ENCODE measurements around the gene GRIFIN. TPM values are rescaled to one million over a fixed set of nuclear protein-coding genes. Genes with fewer than 3 reads are reported as not detected.

Gene GRIFIN
- polyA plus RNA-seq, 1 of the 3 experiments (the other 2 are of a cell fraction): not detected

DNA sequence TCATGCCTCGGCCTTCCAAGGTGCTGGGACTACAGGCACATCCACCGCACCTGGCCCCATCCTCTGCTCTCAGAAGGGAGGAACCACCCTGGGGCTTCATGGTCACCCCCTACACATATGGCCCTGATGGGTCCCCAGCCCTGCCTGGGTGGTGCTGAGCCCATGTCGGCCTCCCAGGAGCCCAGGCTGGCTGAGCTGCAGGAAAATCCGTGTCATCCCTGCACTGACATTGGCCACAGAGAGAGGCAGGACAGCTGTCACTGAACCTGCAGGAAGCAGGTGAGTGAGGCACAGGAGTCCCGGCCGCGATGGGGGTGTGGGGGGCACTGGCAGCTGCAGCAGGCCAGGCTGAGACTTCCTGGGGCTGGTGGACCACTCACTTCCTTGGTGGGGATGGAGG, 8.0 kb downstream of the GRIFIN start:
- ChIA-PET POLR2A (interaction anchor here (0.7 to 1.2 kb wide), 3 partner anchors 16 to 114 kb away, joined by 3 to 4 read pairs (median 3); no protein-coding TSS in a partner anchor), CTCF (interaction anchor here (0.5 to 13.9 kb wide), 71 partner anchors 9 to 889 kb away, joined by 3 to 270 read pairs (median 4); partner anchors contain the start of genes CHST12 and TTYH3)

More for the DNA sequence above, 8.0 kb downstream of the GRIFIN start:
- H3K79me2 ChIP-seq (ENCODE audit: insufficient read depth): no peaks in the 10 kb centered on the region
- no peak overlapping the region for H3K4me2 ChIP-seq
- no peak for TF ChIP-seq GATA2 (CRISPR knock-in tag; IDR thresholded peaks at IDR 0.05)
- TF ChIP-seq, protein P1, sequence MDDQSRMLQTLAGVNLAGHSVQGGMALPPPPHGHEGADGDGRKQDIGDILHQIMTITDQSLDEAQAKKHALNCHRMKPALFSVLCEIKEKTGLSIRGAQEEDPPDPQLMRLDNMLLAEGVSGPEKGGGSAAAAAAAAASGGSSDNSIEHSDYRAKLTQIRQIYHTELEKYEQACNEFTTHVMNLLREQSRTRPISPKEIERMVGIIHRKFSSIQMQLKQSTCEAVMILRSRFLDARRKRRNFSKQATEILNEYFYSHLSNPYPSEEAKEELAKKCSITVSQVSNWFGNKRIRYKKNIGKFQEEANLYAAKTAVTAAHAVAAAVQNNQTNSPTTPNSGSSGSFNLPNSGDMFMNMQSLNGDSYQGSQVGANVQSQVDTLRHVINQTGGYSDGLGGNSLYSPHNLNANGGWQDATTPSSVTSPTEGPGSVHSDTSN (IDR thresholded peaks at IDR 0.05): no peak
- TF ChIP-seq, protein P2, sequence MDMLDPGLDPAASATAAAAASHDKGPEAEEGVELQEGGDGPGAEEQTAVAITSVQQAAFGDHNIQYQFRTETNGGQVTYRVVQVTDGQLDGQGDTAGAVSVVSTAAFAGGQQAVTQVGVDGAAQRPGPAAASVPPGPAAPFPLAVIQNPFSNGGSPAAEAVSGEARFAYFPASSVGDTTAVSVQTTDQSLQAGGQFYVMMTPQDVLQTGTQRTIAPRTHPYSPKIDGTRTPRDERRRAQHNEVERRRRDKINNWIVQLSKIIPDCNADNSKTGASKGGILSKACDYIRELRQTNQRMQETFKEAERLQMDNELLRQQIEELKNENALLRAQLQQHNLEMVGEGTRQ (IDR thresholded peaks at IDR 0.05; ENCODE audit: borderline replicate concordance, low read depth, low read length): no peak
- TF ChIP-seq, protein P3, sequence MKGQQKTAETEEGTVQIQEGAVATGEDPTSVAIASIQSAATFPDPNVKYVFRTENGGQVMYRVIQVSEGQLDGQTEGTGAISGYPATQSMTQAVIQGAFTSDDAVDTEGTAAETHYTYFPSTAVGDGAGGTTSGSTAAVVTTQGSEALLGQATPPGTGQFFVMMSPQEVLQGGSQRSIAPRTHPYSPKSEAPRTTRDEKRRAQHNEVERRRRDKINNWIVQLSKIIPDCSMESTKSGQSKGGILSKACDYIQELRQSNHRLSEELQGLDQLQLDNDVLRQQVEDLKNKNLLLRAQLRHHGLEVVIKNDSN (IDR thresholded peaks at IDR 0.05; ENCODE audit: borderline replicate concordance, low read depth): no peak
- TF ChIP-seq, protein P4, sequence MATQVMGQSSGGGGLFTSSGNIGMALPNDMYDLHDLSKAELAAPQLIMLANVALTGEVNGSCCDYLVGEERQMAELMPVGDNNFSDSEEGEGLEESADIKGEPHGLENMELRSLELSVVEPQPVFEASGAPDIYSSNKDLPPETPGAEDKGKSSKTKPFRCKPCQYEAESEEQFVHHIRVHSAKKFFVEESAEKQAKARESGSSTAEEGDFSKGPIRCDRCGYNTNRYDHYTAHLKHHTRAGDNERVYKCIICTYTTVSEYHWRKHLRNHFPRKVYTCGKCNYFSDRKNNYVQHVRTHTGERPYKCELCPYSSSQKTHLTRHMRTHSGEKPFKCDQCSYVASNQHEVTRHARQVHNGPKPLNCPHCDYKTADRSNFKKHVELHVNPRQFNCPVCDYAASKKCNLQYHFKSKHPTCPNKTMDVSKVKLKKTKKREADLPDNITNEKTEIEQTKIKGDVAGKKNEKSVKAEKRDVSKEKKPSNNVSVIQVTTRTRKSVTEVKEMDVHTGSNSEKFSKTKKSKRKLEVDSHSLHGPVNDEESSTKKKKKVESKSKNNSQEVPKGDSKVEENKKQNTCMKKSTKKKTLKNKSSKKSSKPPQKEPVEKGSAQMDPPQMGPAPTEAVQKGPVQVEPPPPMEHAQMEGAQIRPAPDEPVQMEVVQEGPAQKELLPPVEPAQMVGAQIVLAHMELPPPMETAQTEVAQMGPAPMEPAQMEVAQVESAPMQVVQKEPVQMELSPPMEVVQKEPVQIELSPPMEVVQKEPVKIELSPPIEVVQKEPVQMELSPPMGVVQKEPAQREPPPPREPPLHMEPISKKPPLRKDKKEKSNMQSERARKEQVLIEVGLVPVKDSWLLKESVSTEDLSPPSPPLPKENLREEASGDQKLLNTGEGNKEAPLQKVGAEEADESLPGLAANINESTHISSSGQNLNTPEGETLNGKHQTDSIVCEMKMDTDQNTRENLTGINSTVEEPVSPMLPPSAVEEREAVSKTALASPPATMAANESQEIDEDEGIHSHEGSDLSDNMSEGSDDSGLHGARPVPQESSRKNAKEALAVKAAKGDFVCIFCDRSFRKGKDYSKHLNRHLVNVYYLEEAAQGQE (IDR thresholded peaks at IDR 0.05; ENCODE audit: low read depth, low read length): no peak
- TF ChIP-seq FOXM1 (IDR thresholded peaks at IDR 0.05; ENCODE audit: low read depth): no peak
- TF ChIP-seq NRF1 (IDR thresholded peaks at IDR 0.05; ENCODE audit: low read depth, low read length): no peak
- TF ChIP-seq EZH2phosphoT487 (IDR thresholded peaks at IDR 0.05; ENCODE audit: borderline replicate concordance, low read depth): no peak
- TF ChIP-seq FOXJ3 (CRISPR knock-in tag; IDR thresholded peaks at IDR 0.05): no peak
- no peak for TF ChIP-seq TAF1 (IDR thresholded peaks at IDR 0.05; ENCODE audit: borderline replicate concordance, low read depth, low read length)
- TF ChIP-seq MXI1 (IDR thresholded peaks at IDR 0.05; ENCODE audit: low read depth, low read length): no peak
- TF ChIP-seq GABPA (IDR thresholded peaks at IDR 0.05; ENCODE audit: low read depth): no peak
- no peak for TF ChIP-seq RXRA (IDR thresholded peaks at IDR 0.05; ENCODE audit: borderline replicate concordance, low read depth)
- TF ChIP-seq CHD2 (IDR thresholded peaks at IDR 0.05; ENCODE audit: low read length, partially characterized antibody): no peak
- TF ChIP-seq RAD21 (IDR thresholded peaks at IDR 0.05; ENCODE audit: low read length): no peak
- TF ChIP-seq EP300 (IDR thresholded peaks at IDR 0.05; ENCODE audit: borderline replicate concordance in 1 of 2, low read depth in 1 of 2, low read length in 1 of 2): no peak
- no peak for TF ChIP-seq SIN3A (IDR thresholded peaks at IDR 0.05; ENCODE audit: borderline replicate concordance, low read depth, low read length)
- no peaks in the 10 kb centered on the region for H3K36me3 ChIP-seq (replicated peaks in 1 of 2; ENCODE audit: control insufficient read depth in 1 of 2, insufficient read depth in 2 of 2, low read length in 1 of 2)
- 0 out of 4 replicates have a peak, but pooled peaks cover 0 to 5% of the 10 kb centered on the region in 2 experiments for H3K4me1 ChIP-seq (ENCODE audit: control insufficient read depth in 1 of 2, insufficient read depth in 2 of 2, low read depth in 1 of 2, low read length in 1 of 2)
- no peak overlapping the region for H3K9ac ChIP-seq
- H3K9me3 ChIP-seq: no peaks in the 10 kb centered on the region
- WGBS (ENCODE audit: low lambda C conversion rate): 63% methylated on average over 6 of the region's 7 CpGs
- H3K9me2 ChIP-seq: no peaks in the 10 kb centered on the region
- H3K27ac ChIP-seq (ENCODE audit: low read depth in 2 of 2, low read length in 1 of 2): no peak overlapping the region
- peaks cover 7% of the 10 kb centered on the region for H3F3A ChIP-seq (replicated peaks; ENCODE audit: insufficient read depth)
- H2AFZ ChIP-seq (ENCODE audit: low read depth): no peak overlapping the region
- H3K4me3 ChIP-seq (ENCODE audit: low read depth in 2 of 2, low read length in 1 of 2): no peak overlapping the region
- peak; percentile 29 for DNase-seq
- no peaks in the 10 kb centered on the region for H3K27me3 ChIP-seq (ENCODE audit: insufficient read depth)
- no peaks in the 10 kb centered on the region for H4K20me1 ChIP-seq (ENCODE audit: insufficient read depth)

Data from SK-N-SH (cell line).